GM18520 (cell line): ENCODE results near the gene MRPL22.
"Not testable (repeated sequence)": the region's sequence is repeated elsewhere in the genome, so short reads cannot be mapped to it uniquely, and the experiment has no call there.

Experiments used
- ATAC-seq: cut with Tn5 transposase; IDR thresholded peaks from one replicate; pipeline ENCODE4 v1.9.1; 2021; ENCODE audit not compliant: unreplicated experiment

The MRPL22 gene

GRCh38 chr5:154940375-154940771 is 500 bp upstream of the MRPL22 start:
- no peak for ATAC-seq

GRCh38 chr5:154943527-154943926 is 2.7 kb downstream of the MRPL22 start:
- no peak for ATAC-seq

DNA sequence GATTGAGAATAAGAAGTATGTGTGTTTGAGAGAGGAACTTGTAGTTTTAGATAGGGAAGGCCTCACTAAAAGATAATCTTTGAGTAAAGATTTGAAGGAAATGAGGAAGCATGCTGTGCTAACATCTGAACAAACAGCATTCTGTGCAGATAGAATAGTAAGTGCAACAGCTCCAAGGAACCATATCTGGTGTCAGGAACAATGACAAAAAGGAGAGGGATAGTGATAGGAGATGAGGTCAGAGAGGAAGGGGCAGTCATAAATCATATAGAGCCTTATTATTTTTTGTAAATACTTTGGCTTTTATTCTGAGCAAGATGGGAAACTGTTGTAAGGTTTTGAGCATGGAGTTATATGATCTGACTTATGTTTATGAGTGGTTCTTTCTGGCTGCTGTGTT is 3.8 kb downstream of the MRPL22 start:
- no peak for ATAC-seq

DNA sequence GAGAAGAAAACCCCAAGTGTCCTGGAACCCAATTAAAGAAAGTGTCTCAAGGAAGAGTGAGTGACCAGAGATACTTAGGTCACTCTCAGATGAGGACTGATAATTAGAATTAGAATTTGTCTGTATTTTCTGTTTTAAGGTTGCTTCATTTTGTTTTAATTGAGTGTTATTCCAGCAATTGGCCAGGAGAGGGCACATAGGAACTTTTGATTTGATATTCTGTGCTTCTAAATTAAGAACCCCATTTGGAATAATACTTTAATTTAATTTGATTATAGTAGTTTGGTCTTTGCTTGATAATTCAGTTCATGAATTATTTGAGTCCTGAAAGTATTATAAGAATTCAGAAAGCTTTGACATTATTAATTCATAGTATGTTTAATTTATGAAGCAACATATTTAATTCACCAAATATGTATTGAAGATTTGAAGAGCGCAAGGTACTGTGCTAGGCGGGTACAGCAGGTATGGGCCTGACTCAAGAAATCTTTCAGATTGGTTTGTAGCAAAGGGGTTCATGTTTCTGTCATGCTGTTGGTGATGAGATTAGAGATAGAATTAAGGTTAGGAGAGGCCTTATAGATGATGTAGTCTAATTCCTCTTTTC is 4.9 kb downstream of the MRPL22 start:
- no peak for ATAC-seq

DNA sequence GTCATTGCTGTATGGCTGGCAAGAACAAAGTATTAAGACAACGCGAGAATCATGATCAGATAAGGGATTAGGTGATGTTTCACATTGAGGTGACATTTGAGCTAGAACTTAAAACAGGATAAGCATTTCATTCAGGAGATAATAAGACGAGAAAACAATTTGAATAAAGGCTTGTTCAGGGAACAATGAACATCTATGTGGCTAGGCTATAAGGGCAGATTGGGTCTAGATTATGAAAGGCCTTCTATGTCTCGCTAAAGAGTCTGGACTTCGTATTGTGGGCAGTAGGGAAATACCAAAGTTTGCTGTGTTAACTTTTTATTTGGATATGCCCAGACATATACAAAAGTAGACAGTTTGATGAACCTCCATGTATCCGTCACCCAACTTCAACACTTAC is 6.9 kb downstream of the MRPL22 start:
- no peak for ATAC-seq

GRCh38 chr5:154948313-154948712 is 7.4 kb downstream of the MRPL22 start:
- ATAC-seq = no peak

DNA sequence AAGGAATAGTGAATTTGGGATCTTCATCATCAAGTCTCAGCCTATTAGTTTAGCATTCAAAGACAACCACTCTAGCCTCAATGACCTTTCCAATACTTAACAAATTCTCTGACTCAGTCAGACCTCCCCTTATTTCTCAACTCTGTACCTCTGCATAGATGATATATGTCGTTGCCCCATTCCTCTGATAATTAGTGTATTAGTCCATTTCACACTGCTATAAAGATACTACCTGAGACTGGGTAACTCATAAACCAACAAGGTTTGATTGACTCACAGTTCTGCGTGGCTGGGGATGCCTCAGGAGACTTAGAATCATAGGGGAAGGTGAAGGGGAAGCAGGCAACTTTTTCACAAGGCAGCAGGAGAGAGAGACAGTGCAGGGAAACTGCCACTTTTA is 8.9 kb downstream of the MRPL22 start:
- no peak for ATAC-seq

DNA sequence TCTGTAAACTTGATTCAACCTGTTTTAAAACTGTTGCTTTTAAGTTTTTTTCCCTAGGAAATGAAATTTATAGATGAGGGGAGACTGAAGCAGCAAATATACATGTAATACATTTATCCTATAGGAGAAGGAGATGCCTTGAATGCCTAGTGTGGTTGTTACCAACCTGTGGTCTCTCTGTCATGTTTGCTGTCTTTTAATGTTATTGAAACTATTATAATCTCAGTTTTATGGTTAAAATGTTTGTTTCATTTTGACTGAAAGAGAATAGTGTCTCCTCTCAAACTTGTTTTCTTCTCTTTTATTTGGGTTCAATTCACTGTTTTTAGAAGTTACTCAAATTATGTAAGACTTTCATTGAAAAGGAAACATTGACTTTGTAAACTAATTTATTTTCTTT is 15.8 kb downstream of the MRPL22 start:
- no peak for ATAC-seq

DNA sequence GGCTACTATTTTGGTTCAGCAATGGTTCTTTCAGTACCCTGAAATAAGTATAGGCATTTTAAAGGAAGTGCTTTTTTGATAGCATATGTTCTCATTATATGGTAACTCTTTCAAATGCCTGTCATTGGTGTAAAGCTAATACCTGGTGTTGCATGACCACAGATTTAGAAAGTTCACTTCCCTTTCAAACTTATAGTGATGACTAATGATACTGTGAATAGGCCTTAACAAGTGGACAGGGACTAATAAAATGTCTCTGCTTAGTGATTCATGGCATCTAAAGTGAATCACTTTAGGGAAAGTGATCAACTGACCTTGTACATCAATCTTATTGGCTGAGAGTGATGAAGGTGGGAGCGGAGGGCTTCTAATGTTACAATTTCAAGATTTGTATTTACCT is 21.6 kb downstream of the MRPL22 start:
- peak; percentile 93 for ATAC-seq

DNA sequence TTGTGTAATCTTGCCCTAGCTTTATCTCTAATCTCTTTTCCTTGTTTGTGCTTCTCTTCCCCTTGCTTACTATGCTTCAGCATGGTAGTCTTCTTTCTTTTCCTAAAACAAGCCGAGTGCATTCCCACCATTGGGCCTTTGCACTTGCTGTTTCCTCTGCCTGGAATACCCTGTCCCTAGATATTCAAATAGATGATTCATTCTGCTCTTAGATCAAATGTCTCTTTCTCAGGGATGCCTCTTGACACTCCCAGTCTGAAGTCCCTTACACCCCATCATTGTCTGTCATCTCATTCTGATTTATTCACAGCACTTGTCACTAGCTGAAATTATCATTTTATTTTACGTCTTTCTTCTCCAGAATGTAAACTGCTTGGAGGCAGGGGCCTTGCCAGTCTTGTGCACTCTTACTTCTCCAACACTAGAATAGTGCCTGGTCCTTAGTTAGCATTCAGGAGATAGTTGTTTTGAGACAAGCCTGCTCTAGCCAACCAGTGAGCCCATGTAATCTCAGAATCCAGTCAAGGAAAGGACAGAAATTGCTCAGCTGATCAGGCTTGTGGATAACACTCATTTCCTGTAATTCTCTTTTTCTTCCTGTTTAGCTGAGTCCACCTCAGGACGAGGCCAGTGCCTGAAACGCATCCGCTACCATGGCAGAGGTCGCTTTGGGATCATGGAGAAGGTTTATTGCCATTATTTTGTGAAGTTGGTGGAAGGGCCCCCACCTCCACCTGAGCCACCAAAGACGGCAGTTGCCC is 25.4 kb downstream of the MRPL22 start:
- no peak for ATAC-seq

DNA sequence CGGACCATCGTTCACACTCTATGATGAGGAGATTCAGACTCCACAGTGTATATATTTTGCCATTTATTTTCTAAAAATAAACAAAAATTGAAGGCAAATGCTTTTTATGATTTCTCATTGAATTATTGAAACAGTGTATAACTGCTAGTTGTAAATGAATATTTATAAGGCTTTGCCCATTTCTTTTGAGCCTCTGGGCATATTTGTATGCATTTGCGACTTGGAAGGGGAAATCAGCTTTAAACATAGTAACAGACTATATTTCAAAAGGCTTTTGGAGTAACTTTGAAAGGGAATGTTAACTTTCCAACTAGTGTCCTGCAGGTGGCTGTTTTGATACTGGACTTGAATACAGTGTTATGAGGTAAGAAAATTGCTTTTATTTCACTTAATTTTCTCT is 26.0 kb downstream of the MRPL22 start:
- ATAC-seq = no peak

GRCh38 chr5:154967421-154968024 is 26.6 kb downstream of the MRPL22 start:
- ATAC-seq = no peak

DNA sequence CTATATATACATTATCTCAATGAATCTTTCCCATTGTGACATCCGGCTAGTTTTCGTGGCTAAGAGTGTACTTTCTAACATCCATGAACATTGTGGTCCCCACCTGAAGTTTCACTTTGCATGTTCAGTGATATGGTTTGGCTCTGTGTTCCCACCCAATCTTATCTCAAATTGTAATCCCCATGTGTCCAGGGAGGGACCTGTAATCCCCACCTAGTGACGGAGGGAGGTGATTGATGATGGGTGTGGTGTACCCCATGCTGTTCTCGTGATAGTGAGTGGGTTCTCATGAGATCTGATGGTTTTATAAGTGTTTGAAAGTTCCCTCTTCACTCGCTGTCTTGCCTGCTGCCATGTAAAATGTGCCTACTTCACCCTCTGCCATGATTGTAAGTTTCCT is 28.1 kb downstream of the MRPL22 start:
- ATAC-seq = no peak

DNA sequence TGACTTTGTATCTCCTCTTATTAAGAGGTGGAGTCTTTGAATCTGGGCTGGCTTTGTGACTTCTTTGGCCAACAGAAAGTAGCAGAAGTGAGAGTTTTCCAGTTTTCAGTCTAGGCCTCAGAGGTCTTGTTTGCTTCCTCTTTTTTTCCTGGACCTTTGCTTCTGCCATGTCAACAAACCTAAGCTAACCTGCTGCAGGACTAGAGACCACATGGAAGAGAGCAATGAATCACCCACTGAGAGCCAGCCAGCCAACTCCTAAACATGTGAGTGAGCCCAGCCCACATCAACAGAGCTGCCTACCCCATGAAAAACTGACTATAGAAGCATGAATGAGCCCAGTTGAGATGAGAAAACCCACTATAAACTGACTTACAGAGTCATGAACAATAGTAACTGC is 29.9 kb downstream of the MRPL22 start:
- ATAC-seq = no peak

DNA sequence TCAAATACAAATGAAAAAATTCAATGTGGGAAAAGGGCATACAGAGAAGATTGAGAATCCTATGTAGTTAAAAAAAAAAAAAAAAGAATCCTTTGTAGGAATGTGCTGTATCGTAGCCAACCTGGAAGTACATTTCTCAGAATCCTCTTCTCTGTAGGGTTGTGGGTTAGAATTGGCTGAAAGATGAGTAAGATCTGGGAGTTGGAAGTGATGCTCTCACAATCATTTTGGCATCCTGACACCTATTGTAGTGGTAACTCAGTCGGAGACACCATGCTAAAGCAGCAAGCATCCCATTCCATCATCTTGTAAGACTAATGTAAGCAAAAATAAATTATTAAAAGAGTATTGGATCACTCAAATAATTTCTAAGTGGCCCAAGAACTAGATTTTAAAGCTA is 30.6 kb downstream of the MRPL22 start:
- no peak for ATAC-seq

- no peak for ATAC-seq
Observed at GRCh38 chr5:154972476-154973080, 31.7 kb downstream of the MRPL22 start.

DNA sequence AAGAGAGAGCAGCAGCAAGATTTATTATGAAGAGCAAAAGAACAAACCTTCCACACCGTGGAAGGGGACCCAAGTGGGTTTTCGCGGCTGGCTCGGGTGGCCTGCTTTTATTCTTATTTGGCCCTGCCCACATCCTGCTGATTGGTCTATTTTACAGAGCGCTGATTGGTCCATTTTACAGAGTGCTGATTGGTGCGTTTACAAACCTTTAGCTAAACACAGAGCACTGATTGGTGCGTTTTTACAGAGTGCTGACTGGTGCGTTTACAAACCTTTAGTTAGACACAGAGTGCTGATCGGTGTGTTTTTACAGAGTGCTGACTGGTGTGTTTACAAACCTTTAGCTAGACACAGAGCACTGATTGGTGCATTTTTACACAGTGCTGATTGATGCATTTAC is 35.2 kb downstream of the MRPL22 start:
- ATAC-seq = not testable (repeated sequence)

DNA sequence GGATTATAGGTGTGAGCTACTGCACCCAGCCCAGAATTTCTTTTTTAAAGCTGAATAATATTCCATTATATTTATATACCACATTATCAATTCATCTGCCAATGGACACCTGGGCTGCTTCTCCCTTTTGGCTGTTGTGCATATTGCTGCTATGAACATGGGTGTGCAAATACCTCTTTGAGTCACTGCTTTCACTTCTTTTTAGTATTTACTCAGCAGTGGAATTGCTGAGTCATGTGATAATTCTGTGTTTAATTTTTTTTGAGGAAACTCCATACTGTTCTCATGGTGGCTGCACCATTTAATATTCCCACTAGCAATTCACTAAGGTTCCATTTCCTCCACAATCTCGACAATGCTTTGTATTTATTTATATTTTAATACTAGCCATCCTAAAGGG is 36.5 kb downstream of the MRPL22 start:
- ATAC-seq = no peak

DNA sequence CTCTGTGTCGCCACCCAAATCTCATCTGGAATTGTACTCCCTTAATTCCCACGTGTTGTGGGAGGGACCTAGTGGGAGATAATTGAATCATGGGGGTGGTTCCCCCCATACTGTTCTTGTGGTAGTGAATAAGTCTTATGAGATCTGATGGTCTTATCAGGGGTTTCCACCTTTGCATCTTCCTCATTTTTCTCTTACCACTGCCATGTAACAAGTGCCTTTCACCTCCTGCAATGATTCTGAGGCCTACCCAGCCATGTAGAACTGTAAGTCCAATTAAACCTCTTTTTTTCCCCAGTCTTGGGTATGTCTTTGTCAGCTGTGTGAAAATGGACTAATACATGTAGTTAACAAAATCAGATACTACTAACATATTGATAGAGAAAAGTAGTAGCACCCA is 37.4 kb downstream of the MRPL22 start:
- not testable (repeated sequence) for ATAC-seq

DNA sequence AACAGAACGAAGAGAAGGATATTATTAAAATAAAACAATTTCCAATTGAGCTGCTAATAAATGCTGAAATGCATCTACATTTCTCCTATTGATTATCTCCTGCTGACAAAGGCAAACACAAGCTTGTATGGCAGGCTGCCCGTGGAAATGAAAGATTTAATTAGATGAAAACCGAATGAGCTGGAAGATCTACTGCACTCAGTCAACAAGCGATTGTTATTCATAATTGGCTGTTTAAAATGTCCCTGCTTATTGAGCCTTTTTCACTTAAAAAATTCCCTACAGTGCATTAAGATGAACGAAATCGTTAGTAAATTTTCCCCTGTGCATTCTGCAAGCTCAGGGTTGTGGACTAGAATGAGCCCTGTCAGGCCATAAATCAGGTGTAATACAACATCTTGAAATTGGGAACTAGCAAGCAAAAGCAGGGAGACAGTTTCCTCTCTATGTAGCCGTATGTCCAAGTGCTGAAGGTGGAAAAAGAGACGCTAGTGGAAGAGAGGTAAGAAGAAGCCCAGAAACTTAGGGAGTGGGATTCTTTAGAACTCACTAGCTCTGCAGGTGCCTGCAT is 44.2 kb downstream of the MRPL22 start:
- ATAC-seq = no peak

DNA sequence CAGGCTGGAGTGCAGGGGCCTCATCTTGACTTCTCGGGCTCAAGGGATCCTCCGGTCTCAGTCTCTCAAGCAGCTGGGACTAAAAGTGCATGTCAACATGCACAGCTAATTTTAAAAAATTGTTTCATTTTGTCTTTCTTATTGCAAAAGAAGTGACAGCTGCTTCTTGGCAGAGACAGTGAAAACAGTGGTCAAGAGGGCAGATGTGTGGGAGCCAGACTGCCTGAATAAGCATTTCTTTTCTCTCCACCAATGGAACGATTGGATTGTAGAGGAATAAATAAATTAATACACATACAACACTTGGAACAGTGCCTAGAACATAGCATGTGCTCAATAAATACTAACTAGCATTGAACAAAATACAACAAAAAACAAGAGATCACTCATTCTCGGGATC is 45.3 kb downstream of the MRPL22 start:
- no peak for ATAC-seq

- no peak for ATAC-seq
Observed at GRCh38 chr5:154989626-154990025, 48.8 kb downstream of the MRPL22 start.
